GM11168 (cell line): ENCODE measurements around the gene RCAN1.

Experiments used
- in situ Hi-C: fragments of 300-500 bp; cut with MboI; formaldehyde crosslinking; loops from one replicate; pipeline ENCODE4 v1.12.0; 2022; ENCODE audit warnings: low sequenced_read_pairs; ENCODE audit not compliant: unreplicated experiment

RCAN1 gene

GRCh38 chr21:34602061-34602460 is 12.9 kb downstream of the RCAN1 start:
- in situ Hi-C loops, result no loop called here

DNA sequence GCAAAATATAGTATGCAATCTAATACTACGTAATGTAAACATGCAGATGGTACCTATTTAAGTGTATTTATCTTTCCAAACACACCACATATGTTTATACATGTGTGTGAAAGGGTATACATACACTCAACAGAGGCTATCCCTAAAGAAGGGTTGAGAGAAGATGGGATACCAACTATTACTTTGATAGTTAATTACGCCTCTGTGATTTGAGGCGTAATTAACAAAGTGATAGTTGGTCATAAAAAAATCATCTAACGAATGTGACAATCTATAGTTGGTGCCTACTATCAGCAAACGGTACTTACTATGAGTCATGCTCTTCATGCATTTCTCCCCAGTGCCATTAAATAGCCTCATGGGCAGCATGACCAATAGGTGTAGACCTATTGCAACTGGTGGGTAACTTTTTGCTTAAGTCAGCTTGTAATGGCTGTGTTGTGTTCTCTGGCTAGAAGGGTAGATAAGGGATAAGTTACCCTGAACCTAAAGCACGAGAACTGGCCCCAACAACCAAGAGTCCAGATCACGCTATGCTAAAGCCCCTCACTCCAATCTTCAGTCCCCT is 15.3 kb downstream of the RCAN1 start:
- in situ Hi-C loops, result no loop called here

DNA sequence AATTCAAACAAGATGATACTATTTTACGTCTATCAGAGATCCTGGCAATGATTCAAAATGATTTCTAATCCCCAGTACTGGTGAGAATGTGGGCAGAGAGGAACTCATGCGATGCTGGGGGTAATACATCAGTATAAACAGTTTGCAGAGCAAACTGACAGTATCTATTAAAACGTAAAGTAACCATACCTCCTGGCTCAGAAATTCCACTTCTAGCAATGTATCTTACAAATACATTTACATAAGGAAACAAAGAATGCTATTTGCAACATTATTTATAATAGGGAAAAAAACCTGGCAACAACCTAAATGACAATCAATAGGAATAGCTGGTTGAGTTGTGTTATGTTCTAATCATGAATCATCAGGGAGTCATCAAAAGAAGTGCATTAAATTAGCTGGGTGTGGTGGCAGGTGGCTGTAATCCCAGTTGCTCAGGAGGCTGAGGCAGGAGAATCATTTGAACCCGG is 15.9 kb downstream of the RCAN1 start:
- in situ Hi-C loops, result no loop called here

- in situ Hi-C loops, result no loop called here
These were observed 17.5 kb downstream of the RCAN1 start for GRCh38 chr21:34597406-34597805.

DNA sequence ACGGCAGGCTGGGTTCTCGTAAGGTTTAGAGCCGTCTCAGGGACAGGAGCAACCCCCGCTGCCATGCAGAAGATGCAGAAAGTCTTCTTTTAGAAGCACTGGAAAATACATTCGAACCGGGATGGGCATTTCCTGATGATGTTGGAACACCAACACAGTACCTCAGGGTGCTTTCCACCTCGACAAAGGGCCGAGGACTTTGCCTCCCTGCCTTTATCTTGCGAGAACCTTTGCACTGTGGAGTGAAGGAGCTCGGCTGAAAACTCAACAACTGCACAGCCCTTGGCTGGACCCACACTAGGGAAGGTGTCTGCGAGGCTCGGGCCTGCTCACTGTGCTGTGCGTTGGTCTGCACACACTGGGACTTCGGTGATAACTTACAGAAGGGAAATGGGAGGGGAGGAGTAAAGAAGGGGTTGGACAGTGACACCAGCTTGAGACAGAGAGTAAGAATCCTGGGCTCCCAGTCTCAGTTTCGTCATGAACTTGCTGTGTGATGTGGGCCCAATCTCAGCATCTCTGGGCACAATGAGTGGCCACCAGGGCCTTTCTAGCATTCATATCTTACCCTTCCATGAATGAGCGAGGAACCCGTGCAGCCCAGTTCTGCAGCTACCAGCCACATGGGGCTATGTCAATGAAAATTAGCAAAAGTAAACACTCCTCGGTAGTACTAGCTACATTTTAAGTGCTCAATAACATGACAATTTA is 18.2 kb downstream of the RCAN1 start:
- in situ Hi-C loops, result no loop called here

- in situ Hi-C loops, result no loop called here
These were observed 19.5 kb downstream of the RCAN1 start for GRCh38 chr21:34595457-34595856.

DNA sequence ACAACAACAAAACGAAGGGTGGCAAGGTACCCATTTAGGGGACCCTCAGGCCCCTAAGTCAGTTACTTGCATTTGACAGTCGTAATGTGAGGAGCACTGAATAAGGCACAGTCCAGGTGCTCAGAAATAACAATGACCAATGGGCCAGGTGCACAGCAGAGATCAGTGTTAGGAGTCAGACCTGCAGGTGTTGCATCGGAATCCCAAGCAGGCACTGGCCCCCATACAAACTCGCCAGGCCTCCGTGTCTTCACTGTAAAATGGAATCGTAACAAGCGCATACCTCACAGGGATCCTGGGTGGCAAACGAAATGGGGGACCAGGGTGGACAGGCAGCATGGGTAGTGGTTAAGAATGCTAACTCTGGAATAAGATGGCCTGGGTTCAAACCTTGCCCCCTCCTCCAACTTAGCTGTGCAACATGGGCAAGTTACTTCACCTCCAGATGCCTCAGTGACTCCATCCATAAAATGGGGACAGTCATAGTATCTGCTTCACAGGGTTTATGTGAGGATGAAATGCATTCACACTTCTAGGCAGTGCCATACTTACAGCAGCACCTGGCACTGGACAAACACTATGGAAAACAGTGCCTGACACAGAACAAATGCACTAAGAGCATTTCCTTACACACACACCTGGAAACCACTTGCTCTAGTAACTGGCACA is 20.2 kb downstream of the RCAN1 start:
- in situ Hi-C loops, result no loop called here

- in situ Hi-C loops, result no loop called here
These were observed 20.9 kb downstream of the RCAN1 start for GRCh38 chr21:34593954-34594531.

GRCh38 chr21:34593423-34593822 is 21.5 kb downstream of the RCAN1 start:
- in situ Hi-C loops, result no loop called here

GRCh38 chr21:34592120-34592955 is 22.6 kb downstream of the RCAN1 start:
- in situ Hi-C loops, result no loop called here

DNA sequence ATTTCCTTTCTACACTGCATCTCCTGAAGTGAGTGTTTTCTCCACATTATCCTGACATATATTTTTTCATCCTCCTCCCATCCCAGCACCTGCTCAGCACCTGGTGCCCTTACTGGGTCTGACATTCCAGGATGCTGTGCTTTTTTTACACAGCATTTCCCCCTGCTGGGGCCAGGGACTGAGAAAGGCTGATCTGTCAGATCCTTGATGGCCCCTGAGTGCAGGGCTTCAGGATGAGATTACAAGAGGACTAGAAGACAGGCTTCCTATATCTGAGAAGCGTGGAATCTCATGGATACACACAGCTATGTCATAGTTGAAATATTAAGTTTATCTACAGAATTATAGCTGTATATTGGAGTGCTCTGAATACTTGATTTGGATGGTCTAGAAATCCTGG is 24.4 kb downstream of the RCAN1 start:
- in situ Hi-C loops, result no loop called here

DNA sequence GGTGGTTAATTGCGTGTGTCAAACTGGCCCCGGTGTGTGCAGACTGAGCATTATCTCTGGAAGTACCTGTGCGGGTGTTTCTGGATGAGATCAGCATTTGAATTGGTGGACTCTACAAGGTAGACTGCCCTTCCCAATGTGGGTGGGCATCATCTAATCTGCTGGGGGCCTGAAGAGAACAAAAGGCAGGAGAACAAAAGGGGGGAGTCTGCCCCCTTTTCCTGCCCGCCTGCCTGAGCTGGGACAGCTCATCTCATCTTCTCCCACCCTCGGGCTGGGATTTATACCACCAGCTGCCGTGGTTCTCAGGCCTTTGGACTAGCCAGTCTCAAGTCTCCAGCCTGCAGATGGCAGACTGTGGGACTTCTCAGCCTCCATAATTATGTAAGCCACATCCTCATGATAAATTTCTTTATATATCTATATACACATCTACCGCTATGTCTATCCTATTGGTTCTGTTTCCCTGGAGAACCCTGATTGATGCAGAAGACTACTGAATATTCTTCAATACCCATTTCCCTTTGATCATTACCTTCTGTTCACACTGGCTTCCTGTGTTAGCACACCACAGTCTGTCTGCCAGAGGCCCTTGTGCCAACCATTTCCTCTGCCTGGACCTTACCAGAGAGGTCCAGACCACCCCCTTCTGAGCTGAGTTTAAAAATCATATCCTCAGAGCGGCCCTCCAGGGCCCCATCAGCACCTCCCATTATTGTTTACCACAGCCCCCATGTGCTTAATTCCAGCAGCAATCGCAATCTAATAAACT is 25.2 kb downstream of the RCAN1 start:
- in situ Hi-C loops, result no loop called here

DNA sequence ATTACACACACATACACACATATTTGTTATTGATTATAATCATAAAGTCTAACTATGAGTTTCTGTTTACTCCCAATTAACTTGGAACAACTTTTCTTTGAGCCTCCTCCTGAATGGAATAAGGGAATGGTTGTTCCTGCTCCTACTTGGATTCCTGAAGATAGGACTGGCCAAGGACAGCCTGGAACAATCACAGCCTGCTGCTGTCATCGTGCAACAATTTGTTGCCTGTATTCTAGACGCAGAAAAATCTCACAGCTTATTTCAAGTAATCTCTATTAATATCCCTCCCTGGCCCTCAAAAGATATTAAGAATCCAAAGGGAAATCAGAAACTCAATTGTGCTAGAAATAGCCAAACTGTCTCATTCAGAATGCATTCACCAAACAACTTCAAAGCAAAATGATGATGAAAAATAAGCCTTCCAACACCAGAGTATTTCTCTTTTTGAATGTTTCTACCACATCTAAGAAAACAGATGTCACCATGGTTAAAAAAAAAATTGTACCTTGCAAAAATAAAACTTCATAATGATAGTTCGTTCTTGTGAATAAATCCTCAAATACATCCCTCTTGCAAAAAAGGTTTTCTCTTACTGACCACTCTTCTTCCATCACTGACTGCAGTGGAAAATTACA is 30.9 kb downstream of the RCAN1 start:
- in situ Hi-C loops, result no loop called here

DNA sequence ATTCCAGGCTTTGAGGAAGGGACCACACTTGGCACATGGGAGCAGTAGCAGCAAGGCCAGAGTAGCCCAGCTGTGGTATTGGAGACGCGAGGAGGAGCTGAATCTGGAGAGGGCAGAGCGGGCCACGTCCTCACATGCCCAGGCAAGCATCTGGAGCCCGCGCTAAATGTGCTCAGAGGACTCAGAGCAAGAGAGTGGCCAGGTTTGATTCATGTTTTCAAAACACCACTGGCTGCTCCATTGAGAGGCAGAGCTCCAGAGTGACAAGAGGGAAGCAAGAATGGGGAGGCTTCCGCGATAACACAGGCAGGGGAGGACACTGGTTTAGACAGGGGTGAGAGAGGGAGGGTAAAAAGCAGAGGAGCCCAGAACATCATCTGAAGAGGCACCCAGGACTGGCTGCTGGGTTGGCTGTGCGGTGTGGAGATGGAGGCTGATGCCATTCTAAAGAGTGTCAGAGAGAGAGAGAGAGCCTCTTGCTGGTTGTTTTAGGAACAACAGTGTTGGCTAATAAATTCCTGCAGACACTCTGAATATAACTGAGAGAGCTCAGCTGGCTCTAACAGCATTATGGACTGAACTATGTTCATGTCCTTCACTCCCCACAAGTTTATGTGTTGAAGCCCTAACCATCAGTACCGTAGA is 32.3 kb downstream of the RCAN1 start:
- in situ Hi-C loops, result no loop called here

DNA sequence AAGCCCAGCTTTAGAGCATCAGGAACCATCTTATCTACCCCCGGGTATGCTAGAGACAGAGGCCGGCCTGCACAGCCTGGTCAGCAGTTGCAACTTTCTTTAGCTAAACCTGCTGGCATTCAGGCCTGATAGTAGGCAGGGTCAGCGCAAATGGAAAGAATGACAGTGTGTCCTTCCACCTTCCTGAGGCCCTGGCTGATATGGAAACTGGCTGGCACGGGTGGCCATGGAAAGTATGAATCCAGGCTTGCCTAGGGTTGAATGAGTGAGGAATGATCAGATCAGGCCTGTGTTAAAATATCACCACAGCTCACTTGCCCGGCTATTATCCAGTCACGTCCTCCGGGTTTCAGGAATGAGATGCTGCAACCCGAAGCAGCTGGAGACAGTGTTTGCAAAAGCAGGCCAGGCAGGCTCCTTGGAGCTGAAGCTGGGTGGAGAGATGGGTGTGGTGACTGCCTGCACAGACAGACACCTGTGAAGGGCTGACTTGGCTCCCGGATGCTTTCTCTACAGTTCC is 34.7 kb downstream of the RCAN1 start:
- in situ Hi-C loops, result no loop called here

- in situ Hi-C loops, result no loop called here
These were observed 35.5 kb downstream of the RCAN1 start for GRCh38 chr21:34579411-34579810.

- in situ Hi-C loops, result no loop called here
These were observed 38.8 kb downstream of the RCAN1 start for GRCh38 chr21:34576041-34576511.
